HG03175 (cell line): ENCODE results near the gene GBX2.

Experiments used
- ATAC-seq: cut with Tn5 transposase; IDR thresholded peaks from one replicate; pipeline ENCODE4 v1.9.1; 2021; ENCODE audit warnings: mild to moderate bottlenecking, moderate library complexity; ENCODE audit not compliant: unreplicated experiment

Gene GBX2

GRCh38 chr2:236184701-236185100, 16.5 kb upstream of the GBX2 start:
- no peak for ATAC-seq

GRCh38 chr2:236180831-236181453, 12.8 kb upstream of the GBX2 start:
- ATAC-seq = no peak

- ATAC-seq = no peak
These were observed 12.1 kb upstream of the GBX2 start for GRCh38 chr2:236180076-236180816.

GRCh38 chr2:236179236-236180075, 11.3 kb upstream of the GBX2 start:
- ATAC-seq = no peak

GRCh38 chr2:236178890-236179235, 10.7 kb upstream of the GBX2 start:
- no peak for ATAC-seq

GRCh38 chr2:236177967-236178889, 10.0 kb upstream of the GBX2 start:
- ATAC-seq = no peak

- no peak for ATAC-seq
These were observed 9.4 kb upstream of the GBX2 start for GRCh38 chr2:236177604-236177966.

GRCh38 chr2:236176951-236177350, 8.8 kb upstream of the GBX2 start:
- no peak for ATAC-seq

- ATAC-seq = no peak
These were observed 8.2 kb upstream of the GBX2 start for GRCh38 chr2:236176417-236176816.

- ATAC-seq = no peak
These were observed 7.5 kb upstream of the GBX2 start for GRCh38 chr2:236175548-236176150.

GRCh38 chr2:236173729-236174607, 5.8 kb upstream of the GBX2 start:
- no peak for ATAC-seq

GRCh38 chr2:236173036-236173728, 5.0 kb upstream of the GBX2 start:
- ATAC-seq = no peak

GRCh38 chr2:236172255-236173035, 4.3 kb upstream of the GBX2 start:
- no peak for ATAC-seq

GRCh38 chr2:236171680-236172254, 3.6 kb upstream of the GBX2 start:
- ATAC-seq = no peak

GRCh38 chr2:236171181-236171679, 3.0 kb upstream of the GBX2 start:
- ATAC-seq = no peak

GRCh38 chr2:236170590-236171165, 2.5 kb upstream of the GBX2 start:
- ATAC-seq = no peak
